HG02798 (cell line): Measurements from ENCODE around the gene ESYT2.

Experiments
- ATAC-seq: cut with Tn5 transposase; IDR thresholded peaks from one replicate; pipeline ENCODE4 v1.9.1; 2021; ENCODE audit warnings: mild to moderate bottlenecking; ENCODE audit not compliant: unreplicated experiment, poor library complexity

Gene ESYT2

DNA sequence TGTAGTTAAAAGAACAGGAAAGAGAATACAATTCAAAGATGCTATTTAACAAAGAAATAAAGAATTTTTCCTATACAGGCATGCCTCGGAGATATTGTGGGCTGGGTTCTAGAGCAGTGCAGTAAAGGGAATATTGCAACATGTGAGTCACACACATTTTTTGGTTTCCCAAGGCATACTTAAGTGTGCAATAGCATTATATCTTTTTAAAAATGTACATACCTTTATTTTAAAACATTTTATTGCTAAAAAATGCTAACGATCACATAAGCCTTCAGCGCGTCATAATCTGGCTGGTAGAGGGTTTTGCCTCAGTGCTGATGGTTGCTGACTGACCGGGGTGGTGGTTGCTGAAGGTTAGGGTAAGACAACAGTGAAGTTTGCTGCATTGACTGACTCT, 54.4 kb downstream of the ESYT2 start:
- no peak for ATAC-seq

DNA sequence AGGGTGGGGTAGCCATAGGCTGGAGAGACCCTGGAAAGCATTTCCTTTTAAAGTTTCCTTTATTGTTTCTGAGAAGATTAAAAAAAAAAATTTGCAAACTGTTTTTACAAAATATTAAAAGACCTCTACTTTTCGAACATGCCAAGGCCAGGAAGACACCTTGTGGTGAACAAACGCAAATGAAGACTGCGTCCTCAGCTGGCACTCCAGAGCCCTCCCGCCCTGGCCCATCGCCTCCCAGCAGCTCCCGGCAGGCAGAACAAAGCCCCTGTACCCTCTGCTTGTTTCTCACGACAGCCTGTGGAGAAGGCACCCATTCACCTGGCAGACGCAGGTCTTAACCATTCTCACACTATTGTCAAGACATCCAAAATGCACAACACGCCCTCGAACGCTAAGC, 56.4 kb downstream of the ESYT2 start:
- ATAC-seq, result no peak

DNA sequence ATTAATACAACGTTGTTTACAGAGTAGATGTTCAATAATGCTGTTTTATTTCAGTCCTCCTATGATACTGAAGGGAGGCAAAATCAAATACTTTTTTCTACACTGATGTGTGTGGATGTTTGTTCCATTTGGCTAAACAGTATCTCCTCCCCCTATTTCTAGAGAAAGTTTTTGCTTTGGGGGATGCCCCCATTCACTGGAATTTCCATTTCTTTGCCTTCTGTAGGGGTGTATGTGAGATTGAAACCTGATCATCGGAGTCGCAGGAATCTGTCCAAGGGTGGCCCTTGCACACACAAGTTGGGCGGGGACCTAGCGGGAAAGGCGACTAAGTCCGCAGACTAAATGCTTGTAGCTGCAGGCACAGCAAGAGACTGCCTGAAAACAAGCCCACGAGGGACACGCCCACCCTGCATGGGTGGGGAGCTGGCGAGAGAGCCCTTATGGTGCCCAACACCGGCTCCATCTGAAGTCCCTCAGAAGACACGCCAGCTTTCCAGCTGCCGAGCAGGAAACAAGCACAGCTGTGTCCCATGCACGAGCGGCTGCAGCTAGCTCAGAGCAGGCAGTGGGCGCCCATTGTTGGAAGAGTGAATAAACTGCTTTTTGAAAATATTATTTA, 58.0 kb downstream of the ESYT2 start:
- no peak for ATAC-seq

DNA sequence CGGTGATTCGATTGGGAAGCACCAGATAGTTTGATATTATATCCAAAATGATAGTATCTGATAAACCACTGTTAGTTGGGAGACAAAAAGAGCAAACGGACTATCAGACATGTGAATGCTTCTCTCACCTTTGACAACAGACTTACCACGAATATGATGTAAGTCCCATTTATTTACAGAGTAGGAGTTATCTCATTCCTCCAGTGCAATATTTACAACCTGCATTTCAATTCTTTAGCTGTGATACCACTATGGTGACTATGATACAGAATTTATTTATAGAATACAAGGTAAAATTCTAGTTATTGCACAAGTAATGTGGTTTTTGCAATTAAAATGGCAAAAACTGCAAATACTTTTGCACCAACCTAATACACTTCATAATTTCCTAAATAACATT, 61.6 kb downstream of the ESYT2 start:
- no peak for ATAC-seq

DNA sequence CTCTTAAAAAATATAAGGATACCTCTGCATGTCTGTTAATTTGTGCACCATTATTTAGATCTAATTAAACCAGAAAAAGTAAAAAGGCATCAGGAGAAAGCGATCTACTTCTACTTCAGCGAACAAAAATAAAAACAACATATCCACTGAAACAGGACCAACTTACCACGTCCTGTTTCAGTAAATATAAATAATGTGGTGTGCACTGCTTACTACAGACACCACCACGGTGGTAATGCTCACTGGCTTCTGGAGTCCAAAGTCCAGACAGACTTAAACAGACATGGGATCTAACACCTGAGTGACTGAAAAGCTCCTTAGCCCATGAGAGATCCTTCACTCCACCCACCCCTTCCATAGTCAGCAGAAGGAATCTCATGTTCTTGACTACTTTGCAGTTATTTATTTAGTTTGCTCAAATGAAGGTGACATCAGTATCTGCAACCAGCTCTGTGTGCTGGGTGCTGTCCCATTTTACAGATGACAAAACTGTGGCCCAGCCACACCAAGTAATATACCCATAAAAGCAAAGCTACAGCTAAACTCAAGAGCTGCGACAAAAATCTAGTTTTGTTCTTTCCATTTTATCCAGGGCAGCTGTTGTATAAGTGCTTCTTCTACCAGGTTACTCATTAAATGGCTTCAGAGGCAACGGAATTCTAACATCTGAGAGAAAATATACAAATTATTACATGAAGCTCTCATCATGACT, 62.6 kb downstream of the ESYT2 start:
- peak; percentile 67 for ATAC-seq

DNA sequence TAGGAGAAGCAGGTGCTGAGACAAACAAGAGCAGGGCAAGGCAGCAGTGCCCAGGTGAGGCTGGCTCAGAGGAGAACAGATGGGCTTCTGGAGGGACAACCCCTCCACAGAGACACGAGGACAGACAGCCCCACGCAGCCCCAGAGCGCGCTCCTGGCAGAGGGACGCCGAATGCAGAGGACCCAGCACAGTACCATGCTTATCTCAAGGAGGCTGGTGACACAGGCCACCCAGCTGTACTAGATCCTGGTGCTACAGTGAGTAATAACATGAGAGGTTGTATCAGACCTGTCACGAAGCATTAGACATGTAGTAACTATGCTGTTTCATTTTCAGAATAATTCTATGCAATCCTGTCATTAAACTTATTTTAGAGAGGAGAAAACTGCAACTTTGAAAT, 64.3 kb downstream of the ESYT2 start:
- ATAC-seq, result no peak

DNA sequence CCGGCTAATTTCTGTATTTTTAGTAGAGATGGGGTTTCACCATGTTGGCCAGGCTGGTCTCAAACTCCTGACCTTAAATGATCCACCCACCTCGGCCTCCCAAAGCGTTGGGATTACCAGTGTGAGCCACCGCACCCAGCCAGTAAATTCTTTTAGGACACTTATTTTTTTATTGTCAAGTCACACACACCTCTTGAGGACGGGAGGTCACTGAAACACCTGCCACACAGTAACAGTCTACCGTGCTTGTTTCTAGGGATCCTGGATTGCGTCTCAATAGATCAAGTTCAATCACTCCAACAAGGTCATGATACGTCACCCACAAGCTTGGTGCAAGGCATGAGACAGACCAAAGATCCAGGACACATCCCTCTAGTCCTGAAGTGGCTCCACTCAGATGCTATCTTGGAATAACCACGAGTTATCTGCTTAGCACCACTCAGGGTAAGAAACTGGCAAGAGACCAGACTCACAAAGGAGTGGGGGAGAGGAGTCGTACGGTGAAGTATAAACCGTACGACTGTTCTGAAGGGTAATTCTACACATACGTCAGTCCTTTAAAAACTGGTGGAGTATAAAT, 65.8 kb downstream of the ESYT2 start:
- no peak for ATAC-seq

DNA sequence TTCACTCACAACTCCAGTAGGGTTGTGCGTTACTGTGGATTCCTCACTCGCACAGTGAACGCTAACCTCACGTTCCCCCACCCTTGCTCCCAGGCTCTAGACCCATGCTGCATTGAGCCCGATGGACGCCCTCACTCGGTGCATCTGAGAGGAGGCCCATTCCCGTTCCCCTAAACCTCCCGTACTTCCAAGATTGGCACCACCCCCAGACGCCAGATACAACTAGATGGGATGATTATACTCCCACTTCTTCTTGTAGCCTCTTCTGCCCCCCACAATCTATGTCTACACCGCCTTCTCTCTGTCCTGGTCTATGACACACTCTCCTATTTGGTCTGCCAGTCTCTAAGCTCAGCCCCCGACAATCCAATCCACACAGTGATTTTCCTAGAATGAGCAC, 67.4 kb downstream of the ESYT2 start:
- no peak for ATAC-seq

DNA sequence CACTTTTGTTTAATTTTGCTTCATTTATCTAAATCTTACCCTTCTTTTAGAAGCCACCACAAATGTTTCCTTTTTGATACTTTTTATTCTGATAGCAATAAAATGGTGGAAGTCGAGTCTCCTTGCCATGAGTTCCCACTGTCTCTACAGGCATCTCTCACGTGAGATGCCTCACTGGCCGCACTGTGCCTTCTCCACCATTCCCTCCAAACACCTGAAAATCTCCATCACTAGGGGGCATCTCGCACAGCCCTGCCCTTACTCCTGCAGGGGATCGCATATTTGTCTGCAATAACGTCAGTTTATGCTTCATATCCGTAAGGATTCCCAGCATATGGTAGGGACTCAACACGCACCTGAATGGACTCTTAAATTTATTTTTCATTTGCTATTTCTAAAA, 68.4 kb downstream of the ESYT2 start:
- ATAC-seq, result no peak

DNA sequence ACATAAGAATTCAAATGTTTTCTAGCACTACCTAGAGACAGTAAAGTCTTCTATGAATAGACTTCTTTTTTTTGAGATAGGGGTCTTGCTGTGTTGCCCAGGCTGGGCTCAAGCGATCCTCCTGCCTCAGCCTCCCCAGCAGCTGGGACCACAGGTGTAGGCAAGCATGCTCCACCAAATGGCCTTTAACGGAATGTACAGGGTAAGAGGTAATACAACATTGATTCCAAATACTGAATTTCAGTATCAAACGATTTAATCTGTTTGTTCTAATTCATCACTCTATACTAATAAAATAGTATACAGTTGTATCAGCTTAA, 68.9 kb downstream of the ESYT2 start:
- no peak for ATAC-seq

DNA sequence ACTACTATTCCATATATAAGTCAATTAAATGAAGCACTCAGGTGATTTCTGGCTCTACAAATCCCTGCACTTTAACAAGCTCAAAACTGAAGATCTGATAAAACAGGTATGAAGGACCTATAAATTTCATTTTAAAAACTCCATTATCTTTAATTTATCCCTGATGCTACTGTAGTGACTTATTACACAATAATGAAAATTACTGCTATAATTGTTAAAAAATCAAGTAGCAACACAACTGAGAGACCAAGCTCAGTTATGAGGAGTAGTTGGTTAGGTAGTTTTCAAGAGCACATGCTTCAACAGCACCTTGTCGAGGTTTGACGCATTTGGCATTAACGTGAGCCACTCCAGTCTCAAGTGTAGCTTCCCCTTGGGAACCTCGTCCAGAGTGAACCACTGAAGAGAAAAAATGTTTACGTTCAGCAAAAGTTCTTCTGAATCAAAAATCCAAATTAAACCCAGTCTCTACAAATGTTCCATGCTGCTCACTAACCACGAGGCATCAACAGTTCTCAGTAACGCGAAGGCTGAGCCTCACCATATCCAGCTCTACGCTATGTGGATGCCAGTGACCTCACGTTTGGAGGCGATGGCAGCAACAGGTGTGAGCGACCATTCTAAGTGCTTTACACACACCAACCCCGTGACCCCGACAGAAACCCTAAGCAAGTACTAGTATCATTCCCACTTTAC, 69.4 kb downstream of the ESYT2 start:
- no peak for ATAC-seq

DNA sequence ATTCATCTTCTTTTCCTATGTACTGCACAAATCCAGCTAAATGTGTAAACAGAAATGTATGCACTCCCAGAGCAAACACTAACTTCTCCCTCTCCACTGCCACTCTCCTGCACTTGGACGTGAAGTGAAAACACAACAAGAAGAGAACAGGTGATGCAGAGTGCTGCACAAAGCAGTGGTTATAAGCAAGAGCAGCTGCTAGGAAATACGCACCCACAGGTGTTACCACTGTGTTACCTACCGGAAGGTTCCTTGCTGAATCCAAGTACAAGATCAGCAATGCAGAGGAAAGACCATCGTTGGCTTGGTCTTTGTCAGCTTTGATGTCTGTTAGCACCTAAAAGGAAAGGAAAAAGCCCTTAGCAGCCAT, 70.1 kb downstream of the ESYT2 start:
- no peak for ATAC-seq

DNA sequence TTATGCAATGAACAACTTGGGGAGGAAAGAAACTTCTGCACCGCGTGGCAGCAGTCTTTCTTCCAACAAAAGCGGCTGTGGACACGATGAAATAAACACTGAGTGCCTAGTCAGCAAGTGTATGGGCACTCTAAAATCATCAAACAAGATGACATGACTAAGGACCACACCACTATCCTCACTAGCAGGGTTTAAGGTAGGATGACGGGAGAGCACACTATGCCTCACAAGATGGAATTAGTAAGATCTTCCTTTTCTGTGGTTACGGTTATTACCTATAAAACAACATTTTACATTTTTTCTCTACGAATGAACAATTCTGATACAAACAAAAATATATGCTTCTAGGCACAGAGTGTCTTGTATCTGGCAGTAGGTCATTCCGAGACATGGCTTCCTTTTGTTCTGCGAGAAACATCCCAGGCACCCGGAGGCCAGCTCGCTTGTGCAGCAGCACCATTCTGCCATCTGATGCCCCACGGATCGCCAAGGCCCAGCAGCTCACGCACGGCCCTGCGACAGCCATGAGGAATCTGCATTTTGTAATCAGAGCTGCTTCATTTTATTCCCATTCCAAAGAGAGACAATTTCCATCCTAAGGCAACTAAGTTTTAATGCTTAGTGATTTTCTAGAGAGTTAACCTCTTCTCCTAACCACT, 70.6 kb downstream of the ESYT2 start:
- ATAC-seq, result no peak

DNA sequence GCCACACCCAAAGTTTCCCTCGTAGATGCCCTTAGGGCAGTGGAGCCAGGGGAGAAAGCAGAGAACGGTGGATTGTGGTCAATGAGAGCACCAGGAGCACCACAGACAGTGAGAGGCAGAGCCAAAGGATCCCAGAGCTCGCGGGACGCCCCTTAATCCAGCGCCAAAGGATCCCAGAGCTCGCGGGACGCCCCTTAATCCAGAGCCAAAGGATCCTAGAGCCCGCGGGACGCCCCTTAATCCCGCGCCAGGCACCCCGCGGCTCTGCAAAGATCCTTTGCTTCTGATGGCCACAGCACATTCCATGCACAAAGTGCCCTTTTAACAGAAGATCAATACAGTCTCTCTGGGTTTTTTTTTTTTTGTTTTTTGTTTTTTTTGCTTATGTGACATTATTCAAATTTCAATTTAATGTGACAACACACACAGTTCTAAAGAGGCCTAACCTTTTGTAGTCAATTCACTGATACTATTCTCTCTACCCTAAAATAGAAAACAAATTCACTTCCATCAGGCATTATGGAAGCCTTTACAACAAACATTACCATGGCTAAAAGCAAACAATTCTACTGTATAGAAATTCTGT, 71.8 kb downstream of the ESYT2 start:
- no peak for ATAC-seq

DNA sequence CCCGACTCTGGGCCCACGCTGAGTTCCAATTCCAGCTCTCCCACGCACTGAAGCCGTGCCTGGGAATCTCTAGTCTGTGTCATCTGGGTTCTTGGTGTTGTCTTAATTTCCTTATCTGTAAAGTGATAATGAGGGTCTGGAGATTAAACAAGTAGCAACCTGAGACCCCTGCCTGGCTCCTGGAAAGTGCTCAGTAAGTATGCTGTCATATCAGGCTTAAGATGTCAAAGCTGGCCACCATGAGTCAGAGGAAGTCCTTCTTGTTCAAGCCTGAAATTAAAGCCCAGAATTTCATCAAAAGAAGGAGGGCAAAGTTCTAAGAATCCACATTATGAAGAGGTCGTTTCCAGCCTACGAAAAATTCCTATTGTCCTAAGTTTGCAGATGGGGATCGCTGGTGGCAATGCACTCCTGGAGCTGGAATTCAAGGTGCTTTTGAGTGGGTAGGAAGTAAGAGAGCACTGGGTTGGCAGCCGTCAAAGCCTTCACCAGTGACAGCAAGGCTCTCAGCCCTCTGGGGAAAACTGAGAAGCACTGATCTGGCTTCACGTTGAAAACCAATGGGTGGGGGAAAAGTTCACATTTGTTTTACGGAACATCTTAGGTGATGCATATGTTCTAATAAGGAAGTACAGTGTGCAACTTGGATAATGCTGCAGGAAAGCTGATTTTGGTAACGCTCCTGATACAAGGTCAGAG, 74.4 kb downstream of the ESYT2 start:
- no peak for ATAC-seq

DNA sequence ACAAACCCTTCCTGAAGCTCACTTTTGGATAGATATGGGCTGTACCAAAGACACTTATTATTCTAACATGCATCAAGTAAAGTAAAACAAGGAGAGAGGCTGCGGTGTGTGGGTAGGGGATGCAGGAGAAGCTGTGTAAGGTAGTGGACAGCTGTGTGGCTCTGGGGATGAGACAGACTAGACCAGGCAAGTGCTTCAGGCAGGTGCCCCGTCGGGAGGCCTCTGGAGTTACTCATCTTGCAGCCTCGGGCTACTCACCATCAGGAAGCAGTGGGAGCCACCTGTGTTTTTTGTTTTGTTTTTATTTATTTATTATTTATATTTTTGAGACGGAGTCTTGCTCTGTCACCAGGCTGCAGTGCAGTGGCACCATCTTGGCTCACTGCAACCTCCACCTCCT, 75.4 kb downstream of the ESYT2 start:
- ATAC-seq, result no peak

DNA sequence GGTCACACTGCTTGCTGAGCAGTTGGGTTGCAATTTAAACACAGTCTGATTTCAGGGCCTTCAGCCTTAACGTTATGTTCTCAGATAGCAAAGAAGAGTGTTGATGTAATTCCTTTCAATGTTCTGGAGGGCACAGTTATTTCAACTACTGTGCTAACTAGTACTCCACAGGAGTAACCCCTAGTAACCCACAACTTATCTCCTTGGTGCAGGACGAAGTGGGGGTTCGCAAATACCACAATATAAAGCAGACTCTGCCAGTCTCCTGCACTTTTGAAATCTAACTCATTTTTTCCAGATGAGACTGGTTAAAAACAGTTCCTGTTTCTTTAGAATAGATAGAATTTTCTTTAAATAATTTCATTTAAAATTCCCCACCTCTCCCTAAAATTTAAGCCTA, 77.6 kb downstream of the ESYT2 start:
- ATAC-seq, result no peak

DNA sequence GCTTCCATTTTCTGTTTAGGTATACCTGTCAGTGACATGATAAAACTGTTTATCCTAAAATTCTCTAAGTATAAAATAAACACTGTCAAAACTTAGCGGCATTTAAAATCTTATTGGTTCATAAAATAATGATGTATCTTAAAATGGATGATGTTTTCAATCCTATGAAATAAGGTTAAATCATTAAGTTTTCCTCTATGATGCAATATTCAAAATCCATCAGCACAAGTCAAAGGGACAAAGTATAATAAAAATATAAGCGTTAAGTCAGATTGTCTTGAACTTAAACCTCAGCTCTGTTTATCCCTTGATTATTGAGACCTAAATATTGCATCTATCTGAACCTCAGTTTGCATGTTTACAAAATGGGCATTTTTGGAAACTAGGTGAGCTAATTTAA, 78.1 kb downstream of the ESYT2 start:
- ATAC-seq, result no peak

DNA sequence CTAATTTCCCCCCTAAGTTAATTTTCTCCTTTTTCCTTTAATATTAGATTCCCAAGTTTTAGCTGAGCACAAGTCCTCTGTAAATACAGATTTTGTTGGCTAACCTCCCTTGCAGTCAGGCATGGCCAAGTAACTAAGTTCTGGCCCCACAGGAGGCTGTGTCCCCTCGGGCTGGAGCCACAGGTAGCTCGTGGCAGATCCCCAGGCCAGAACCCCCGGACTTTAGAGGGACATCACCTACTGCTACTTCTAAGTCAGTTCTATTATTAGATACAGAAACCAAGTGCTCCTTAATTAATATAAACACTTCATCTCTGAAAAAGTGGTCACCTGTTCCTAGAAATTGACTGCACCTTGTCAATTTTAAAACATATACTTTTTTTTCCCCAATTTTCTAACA, 78.6 kb downstream of the ESYT2 start:
- no peak for ATAC-seq

DNA sequence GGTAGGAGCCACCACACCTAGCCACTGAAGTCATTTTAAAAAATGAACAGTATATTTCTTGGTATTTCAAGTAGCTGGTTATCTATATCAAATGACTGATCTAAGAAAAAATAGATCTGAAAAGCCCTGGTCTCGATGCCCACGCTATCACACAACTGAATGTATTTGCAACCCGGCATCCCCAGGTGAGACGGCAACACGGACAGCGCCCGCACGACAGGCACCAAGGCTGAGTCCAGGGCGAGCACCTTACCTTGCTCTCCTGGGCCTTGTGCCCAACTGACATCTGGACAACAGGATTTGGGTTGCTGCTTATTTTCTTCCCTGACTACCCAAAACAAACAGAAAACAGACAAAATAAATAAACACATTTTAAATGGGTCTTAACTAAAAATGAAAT, 79.9 kb downstream of the ESYT2 start:
- no peak for ATAC-seq
